Cardiac muscle cell (in vitro differentiated cells and primary cell): ENCODE results near the gene ANO9. TPM values are rescaled to one million over a fixed set of nuclear protein-coding genes. Genes with fewer than 3 reads are reported as not detected.
"Not testable (repeated sequence)": the region's sequence is repeated elsewhere in the genome, so short reads cannot be mapped to it uniquely, and the experiment has no call there.

Source experiments
- DNase-seq, 2 donors: peaks; one replicate each; pipeline versions ENCODE4 v3.0.0 to v3.0.0-alpha.2; 2010 to 2017; ENCODE audit warnings: low read depth in 1 of 2, low spot score in 1 of 2
- H3K27ac ChIP-seq: fragments of 200-600 bp; sonication (generic); 2 replicates; pipeline ENCODE4 v1.5.1; 2016
- H3K27me3 ChIP-seq: fragments of 200-600 bp; sonication (generic); 2 replicates; pipeline ENCODE4 v1.6.0; 2016; ENCODE audit warnings: control low read depth
- H3K36me3 ChIP-seq: fragments of 200-600 bp; sonication (generic); 2 replicates; pipeline ENCODE4 v1.5.1; 2016; ENCODE audit warnings: control low read depth
- H3K4me1 ChIP-seq: fragments of 200-600 bp; sonication (generic); 2 replicates; pipeline ENCODE4 v1.8.1; 2017; ENCODE audit warnings: low read depth, mild to moderate bottlenecking, mixed run types
- H3K4me3 ChIP-seq: fragments of 200-600 bp; sonication (generic); 2 replicates; pipeline ENCODE4 v1.5.1; 2016; ENCODE audit warnings: mild to moderate bottlenecking
- H3K9me3 ChIP-seq: fragments of 200-600 bp; sonication (generic); 2 replicates; pipeline ENCODE4 v1.5.1; 2017; ENCODE audit warnings: low read depth, mild to moderate bottlenecking, control low read depth
- polyA plus RNA-seq: library from polyadenylated mRNA; unstranded; fragments of >200 nt; fragmentation: Nextera tagmentation; extraction: Ambion mirVana; gene quantifications from 2 replicates; pipeline ENCODE4 v1.2.1, GENCODE V29; 2016
- total RNA-seq: library from RNA; depleted of rRNA; stranded (reverse); fragments of >200 nt; gene quantifications from 2 replicates; pipeline ENCODE4 v1.2.3, GENCODE V29; 2016
- TF ChIP-seq, protein P1 (sequence below): IDR thresholded peaks from 2 replicates; pipeline ENCODE4 v1.5.1; 2012; ENCODE audit warnings: low read depth, mild to moderate bottlenecking, low read length

Gene ANO9
- total and polyA plus RNA-seq, 2 experiments from 2014 or later = 0.23 to 0.51 TPM

DNA sequence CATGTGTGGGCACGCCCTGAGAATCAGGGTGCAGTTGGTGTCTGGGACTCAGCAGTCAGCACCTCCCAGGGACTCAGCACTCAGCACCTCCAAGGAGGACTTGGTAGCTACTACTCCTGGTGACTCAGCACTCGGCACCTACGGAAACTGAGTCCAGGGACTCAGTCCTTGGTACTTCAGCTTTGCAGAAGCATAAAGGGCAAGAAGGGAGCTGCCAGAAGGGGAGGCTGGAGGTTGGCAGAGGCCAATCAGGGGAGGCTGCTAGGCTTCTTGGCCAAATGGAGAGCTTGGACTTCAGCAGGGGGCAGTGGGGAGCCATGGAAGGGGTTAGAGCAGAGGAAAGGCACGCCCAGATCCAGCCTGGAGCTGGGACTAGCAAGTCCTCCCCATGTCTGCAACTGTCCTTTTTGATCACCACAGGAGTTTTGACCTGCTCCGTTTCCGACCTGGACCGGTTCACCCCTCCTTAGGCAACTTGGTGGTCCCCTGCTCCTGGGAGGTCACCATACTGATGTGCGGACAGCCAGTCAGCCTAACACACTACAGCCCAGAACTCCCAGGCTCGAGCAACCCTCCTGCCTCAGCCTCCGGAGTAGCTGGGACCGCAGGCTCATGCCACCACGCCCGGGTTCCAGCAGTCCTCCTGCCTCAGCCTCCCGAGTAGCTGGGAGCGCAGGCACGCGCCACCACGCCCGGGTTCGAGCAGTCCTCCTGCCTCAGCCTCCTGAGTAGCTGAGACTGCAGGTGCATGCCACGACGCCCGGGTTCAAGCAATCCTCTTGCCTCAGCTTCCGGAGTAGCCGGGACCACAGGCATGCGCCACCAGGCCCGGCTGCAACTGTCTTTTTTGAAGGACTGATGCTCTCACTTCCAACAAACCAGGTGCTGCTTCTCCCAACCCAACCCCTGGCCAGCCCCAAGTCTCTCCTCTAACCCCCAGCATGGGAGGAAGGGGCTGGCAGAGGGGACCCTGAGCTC is 1.5 kb downstream of the ANO9 start:
- Histone ChIP-seq H3K9me3 (no peaks in the 10 kb centered on the region), H3K27ac (no peak overlapping the region)
- peak in 1 of 2 donors; percentile 43 for DNase-seq

DNA sequence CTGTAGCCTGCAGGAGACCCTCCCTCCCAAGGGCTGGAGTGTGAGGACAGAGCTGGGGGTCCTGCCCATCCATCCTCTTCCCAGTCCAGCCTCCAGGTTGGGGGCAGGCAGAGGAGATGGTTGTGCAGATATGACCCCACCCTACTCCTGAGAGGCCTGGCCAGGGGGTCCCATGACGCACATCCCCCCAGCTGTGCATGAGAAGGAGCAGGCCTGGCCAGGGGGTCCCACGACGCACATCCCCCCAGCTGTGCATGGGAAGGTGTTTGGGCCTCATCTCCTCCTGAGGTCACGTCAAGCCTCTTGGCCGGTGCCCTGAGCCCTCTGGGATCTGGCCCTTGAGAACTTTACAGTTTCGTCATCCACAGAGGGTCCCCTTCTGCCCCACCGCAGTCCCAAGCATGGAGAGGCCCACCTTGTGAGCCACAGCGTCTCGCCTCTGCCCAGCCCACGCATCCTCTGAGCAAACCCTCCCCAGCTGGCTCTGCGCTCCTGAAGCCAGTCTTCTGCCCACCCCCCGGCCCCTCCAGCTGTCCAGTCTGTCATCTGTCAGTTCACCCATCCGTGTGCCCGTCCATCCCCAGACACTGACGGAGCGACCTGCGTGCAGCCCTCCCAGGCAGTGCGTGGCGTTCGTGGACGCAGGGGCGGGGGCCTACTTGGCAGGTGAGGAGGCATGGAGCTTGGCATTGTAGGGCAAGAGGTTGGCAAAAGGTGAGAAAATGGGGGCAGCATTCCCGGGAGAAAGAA is 2.3 kb downstream of the ANO9 start:
- H3K27me3 ChIP-seq = no peaks in the 10 kb centered on the region
- H3K27ac ChIP-seq = no peak overlapping the region
- no peaks in the 10 kb centered on the region for H3K4me1 ChIP-seq
- no peaks in the 10 kb centered on the region for H3K9me3 ChIP-seq
- H3K4me3 ChIP-seq = no peak overlapping the region
- DNase-seq = no peak
- no peaks in the 10 kb centered on the region for H3K36me3 ChIP-seq
- TF ChIP-seq, protein P1, sequence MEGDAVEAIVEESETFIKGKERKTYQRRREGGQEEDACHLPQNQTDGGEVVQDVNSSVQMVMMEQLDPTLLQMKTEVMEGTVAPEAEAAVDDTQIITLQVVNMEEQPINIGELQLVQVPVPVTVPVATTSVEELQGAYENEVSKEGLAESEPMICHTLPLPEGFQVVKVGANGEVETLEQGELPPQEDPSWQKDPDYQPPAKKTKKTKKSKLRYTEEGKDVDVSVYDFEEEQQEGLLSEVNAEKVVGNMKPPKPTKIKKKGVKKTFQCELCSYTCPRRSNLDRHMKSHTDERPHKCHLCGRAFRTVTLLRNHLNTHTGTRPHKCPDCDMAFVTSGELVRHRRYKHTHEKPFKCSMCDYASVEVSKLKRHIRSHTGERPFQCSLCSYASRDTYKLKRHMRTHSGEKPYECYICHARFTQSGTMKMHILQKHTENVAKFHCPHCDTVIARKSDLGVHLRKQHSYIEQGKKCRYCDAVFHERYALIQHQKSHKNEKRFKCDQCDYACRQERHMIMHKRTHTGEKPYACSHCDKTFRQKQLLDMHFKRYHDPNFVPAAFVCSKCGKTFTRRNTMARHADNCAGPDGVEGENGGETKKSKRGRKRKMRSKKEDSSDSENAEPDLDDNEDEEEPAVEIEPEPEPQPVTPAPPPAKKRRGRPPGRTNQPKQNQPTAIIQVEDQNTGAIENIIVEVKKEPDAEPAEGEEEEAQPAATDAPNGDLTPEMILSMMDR = no peak

More for the DNA sequence above, 1.5 kb downstream of the ANO9 start:
- TF ChIP-seq, protein P1 = peak; percentile 30
- H3K36me3 ChIP-seq = no peaks in the 10 kb centered on the region
- H3K4me1 ChIP-seq = no peaks in the 10 kb centered on the region
- no peak overlapping the region for H3K4me3 ChIP-seq
- H3K27me3 ChIP-seq = no peaks in the 10 kb centered on the region

DNA sequence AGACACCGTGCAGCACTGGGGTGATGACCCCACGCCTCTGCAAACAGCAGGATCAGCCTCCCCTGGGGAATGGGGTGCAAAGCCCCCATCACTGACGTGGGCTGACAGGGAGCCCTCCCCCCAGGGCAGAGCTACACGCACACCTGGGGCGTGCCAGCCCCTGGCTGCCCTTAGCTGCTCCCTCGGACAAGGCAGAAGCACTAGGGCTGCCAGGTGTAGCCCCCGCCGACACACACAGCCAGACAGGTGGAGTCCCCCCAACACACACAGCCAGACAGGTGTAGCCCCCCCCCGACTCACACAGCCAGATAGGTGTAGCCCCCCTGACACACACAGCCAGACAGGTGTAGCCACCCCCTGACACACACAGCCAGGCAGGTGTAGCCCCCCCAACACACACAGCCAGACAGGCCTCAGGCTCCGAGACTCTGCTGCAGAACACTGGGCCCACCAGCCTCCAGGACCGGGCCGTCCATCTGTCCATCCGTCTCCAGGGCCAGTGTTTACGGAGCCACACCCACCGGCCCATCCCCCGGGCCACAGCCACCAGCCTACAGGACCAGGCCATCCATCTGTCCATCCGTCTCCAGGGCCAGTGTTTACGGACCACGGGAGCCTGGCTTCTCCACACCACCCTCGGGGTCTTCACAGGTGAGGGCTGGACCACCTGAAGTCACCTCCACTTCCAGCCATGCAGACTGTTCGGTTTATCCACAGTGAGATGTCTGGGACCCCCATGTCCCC is 3.5 kb downstream of the ANO9 start:
- Histone ChIP-seq H3K27ac (no peak overlapping the region), H3K36me3 (no peaks in the 10 kb centered on the region), H3K4me1 (no peaks in the 10 kb centered on the region), H3K27me3 (no peaks in the 10 kb centered on the region), H3K9me3 (no peaks in the 10 kb centered on the region), H3K4me3 (no peak overlapping the region)
- TF ChIP-seq, protein P1 = no peak
- DNase-seq = no peak

DNA sequence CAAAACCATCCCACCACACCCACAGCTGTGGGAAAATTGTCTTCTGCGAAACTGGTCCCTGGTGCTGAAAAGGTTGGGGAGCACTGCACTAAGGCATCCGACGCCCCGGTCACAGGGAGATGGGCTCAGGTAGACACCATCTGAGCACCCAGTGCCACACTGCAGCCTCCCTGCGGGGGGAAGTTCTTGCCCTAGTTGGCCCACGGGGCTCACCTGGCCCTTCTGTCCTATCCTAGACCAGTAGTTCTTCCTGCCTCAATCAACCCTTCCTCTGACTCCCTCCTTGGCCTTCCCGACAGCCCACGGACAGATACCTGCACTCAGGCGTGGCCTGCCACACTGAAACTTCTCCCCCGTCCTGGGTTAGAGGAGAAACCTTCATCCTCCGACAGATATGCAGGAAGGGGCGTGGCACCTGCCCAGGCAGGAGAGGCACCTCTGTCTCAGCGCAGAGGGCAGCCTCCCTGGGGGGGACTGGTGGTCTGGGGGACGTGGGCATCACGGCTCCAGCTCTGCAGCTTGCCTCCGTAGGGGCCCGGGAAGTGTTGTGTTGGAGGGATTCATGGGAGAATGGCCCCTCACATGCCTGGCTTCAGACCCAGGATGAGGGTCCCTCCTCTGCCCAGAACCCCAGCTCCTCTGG is 4.5 kb downstream of the ANO9 start:
- no peak for DNase-seq
- no peaks in the 10 kb centered on the region for H3K36me3 ChIP-seq
- no peaks in the 10 kb centered on the region for H3K9me3 ChIP-seq
- H3K4me1 ChIP-seq = no peaks in the 10 kb centered on the region
- TF ChIP-seq, protein P1 = no peak
- H3K4me3 ChIP-seq = no peak overlapping the region
- H3K27ac ChIP-seq = no peak overlapping the region
- H3K27me3 ChIP-seq = no peaks in the 10 kb centered on the region

DNA sequence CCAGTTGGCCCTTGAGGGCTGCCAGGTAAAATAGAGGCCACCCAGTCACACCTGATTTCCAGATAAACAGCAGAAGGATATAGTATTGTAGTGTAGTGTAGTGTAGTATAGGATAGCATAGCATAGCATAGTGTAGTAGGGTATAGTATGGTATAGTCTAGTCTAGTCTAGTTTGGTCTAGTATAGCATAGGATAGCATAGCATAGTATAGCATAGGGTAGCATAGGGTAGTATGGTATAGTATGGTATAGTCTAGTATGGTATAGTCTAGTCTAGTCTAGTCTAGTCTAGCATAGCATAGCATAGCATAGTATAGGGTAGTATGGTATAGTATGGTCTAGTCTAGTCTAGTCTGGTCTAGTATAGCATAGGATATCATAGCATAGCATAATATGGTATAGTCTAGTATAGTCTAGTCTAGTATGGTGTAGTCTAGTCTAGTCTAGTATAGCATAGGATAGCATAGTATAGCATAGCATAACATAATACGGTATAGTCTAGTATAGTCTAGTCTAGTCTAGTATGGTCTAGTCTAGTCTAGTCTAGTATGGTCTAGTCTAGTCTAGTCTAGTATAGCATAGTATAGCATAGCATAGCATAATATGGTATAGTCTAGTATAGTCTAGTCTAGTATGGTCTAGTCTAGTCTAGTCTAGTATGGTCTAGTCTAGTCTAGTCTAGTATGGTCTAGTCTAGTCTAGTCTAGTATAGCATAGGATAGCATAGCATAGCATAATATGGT is 6.6 kb downstream of the ANO9 start:
- H3K27ac ChIP-seq, H3K27me3 ChIP-seq, H3K9me3 ChIP-seq, H3K36me3 ChIP-seq, DNase-seq, H3K4me3 ChIP-seq, H3K4me1 ChIP-seq: not testable (repeated sequence)
